NCI-H524 treated with DMSO at 0.1 percent for 48 hours (cell line): ENCODE results near the gene HEXIM2.
"Not testable (repeated sequence)": the region's sequence is repeated elsewhere in the genome, so short reads cannot be mapped to it uniquely, and the experiment has no call there.

Source experiments
- DNase-seq: peaks from one replicate; lab custom pipeline; 2025; lab: John Stamatoyannopoulos, UW

HEXIM2 gene

GRCh38 chr17:45170280-45170930 is 8.7 kb downstream of the HEXIM2 start:
- DNase-seq, result no peak

- DNase-seq, result no peak
Measured at GRCh38 chr17:45170931-45171337, 9.3 kb downstream of the HEXIM2 start.

GRCh38 chr17:45171338-45172231 is 9.9 kb downstream of the HEXIM2 start:
- DNase-seq, result no peak

GRCh38 chr17:45172232-45172540 is 10.5 kb downstream of the HEXIM2 start:
- no peak for DNase-seq

GRCh38 chr17:45172541-45173286 is 11.0 kb downstream of the HEXIM2 start:
- DNase-seq, result no peak

- DNase-seq, result no peak
Measured at GRCh38 chr17:45175759-45176115, 14.1 kb downstream of the HEXIM2 start.

- no peak for DNase-seq
Measured at GRCh38 chr17:45177563-45177962, 15.9 kb downstream of the HEXIM2 start.

- no peak for DNase-seq
Measured at GRCh38 chr17:45184144-45184543, 22.5 kb downstream of the HEXIM2 start.

GRCh38 chr17:45186801-45187354 is 25.2 kb downstream of the HEXIM2 start:
- no peak for DNase-seq

GRCh38 chr17:45189009-45189408 is 27.3 kb downstream of the HEXIM2 start:
- no peak for DNase-seq

- no peak for DNase-seq
Measured at GRCh38 chr17:45190503-45191255, 29.0 kb downstream of the HEXIM2 start.

- no peak for DNase-seq
Measured at GRCh38 chr17:45195424-45195823, 33.7 kb downstream of the HEXIM2 start.

- no peak for DNase-seq
Measured at GRCh38 chr17:45197108-45197507, 35.4 kb downstream of the HEXIM2 start.

- DNase-seq, result peak; percentile 37
Measured at GRCh38 chr17:45197555-45198334, 36.1 kb downstream of the HEXIM2 start.

- no peak for DNase-seq
Measured at GRCh38 chr17:45200701-45201100, 39.0 kb downstream of the HEXIM2 start.

- no peak for DNase-seq
Measured at GRCh38 chr17:45201457-45201856, 39.8 kb downstream of the HEXIM2 start.

GRCh38 chr17:45201880-45202279 is 40.2 kb downstream of the HEXIM2 start:
- not testable (repeated sequence) for DNase-seq

GRCh38 chr17:45218895-45219661 is 57.4 kb downstream of the HEXIM2 start:
- DNase-seq, result peak; percentile 72
